Measurements from ENCODE around the gene CCR9.
"Not testable (repeated sequence)": the region's sequence is repeated elsewhere in the genome, so short reads cannot be mapped to it uniquely, and the experiment has no call there.

GRCh38 chr3:45857024-45857423 lies 29.3 kb upstream of the CCR9 start:
- not testable (repeated sequence) for TF ChIP-seq CTCF (conservative IDR thresholded peaks at IDR 0.05; ENCODE audit: low read length); EZH2phosphoT487 (IDR thresholded peaks at IDR 0.05; ENCODE audit: borderline replicate concordance, low read depth, low read length)

All from OCI-LY7 (cell line).